B cell (primary cell): ENCODE data around the gene RABL2B. TPM values are rescaled to one million over a fixed set of nuclear protein-coding genes. Genes with fewer than 3 reads are reported as not detected.

Experiments used
- ATAC-seq: fragments of 200-7000 bp; cut with Tn5 transposase; one replicate; pipeline ENCODE4 v1.10.0; 2021; ENCODE audit warnings: low read depth, mild to moderate bottlenecking, moderate number of reproducible peaks, moderate library complexity
- CTCF ChIA-PET: fragments of 350-600 bp; sonication (Branson Sonifier 250); formaldehyde crosslinking; loops from one replicate; lab custom pipeline; 2021; ENCODE audit warnings: antibody characterized with exemption, inconsistent platforms; lab: Charles Lee
- POLR2A ChIA-PET: fragments of 350-600 bp; sonication (Branson Sonifier 250); formaldehyde crosslinking; loops from one replicate; lab custom pipeline; 2021; ENCODE audit warnings: antibody characterized with exemption; lab: Charles Lee
- DNase-seq: peaks from one replicate; pipeline ENCODE4 v3.0.0; 2013
- H2AFZ ChIP-seq: 2 replicates; pipeline ENCODE4 v1.6.1; 2012; ENCODE audit warnings: mild to moderate bottlenecking, low read depth, low read length; ENCODE audit not compliant: insufficient read depth, poor library complexity, severe bottlenecking
- H3K27ac ChIP-seq, 2 donors: 1 replicate in 1 of 2; 2 replicates in 1 of 2; pipeline ENCODE4 v1.5.1; 2012 to 2013; ENCODE audit warnings: low read length in 2 of 2, mild to moderate bottlenecking in 2 of 2, moderate library complexity in 1 of 2
- H3K27me3 ChIP-seq, 4 experiments: fragments of 200-600 bp in 1 of 4; sonication (generic) in 1 of 4; replicated peaks in 1 of 4; 1 replicate in 2 of 4; 2 replicates in 2 of 4; pipeline versions ENCODE4 v1.6.1 to v1.7.0; 2013 to 2016; ENCODE audit warnings: low read length in 3 of 4, mild to moderate bottlenecking in 2 of 4, mixed read lengths in 1 of 4, moderate library complexity in 1 of 4; ENCODE audit not compliant: insufficient read depth in 4 of 4, control insufficient read depth in 3 of 4; ENCODE audit errors: control extremely low read depth in 1 of 4
- H3K36me3 ChIP-seq, 2 experiments: replicated peaks in 1 of 2; 1 replicate in 1 of 2; 2 replicates in 1 of 2; pipeline versions ENCODE4 v1.6.1 to v1.7.1; 2013; ENCODE audit warnings: low read length in 1 of 2; ENCODE audit not compliant: insufficient read depth in 2 of 2, control insufficient read depth in 1 of 2; ENCODE audit errors: control extremely low read depth in 1 of 2, extremely low read depth in 1 of 2
- H3K4me1 ChIP-seq, 2 donors: fragments of 200-600 bp in 1 of 2; sonication (generic) in 1 of 2; 1 replicate in 1 of 2; 2 replicates in 1 of 2; pipeline versions ENCODE4 v1.5.1 to v1.6.1; 2013 to 2017; ENCODE audit warnings: low read length in 2 of 2; ENCODE audit not compliant: control insufficient read depth in 2 of 2, insufficient read depth in 2 of 2
- H3K4me2 ChIP-seq: replicated peaks from 2 replicates; pipeline ENCODE3; 2012; ENCODE audit warnings: mild to moderate bottlenecking, low read depth, low read length; ENCODE audit not compliant: poor library complexity, severe bottlenecking
- H3K4me3 ChIP-seq, 5 experiments: fragments of 200-600 bp in 1 of 5; sonication (generic) in 1 of 5; 1 replicate in 3 of 5; 2 replicates in 2 of 5; pipeline versions ENCODE4 v1.5.1 to v1.7.0; 2011 to 2016; ENCODE audit warnings: low read length in 4 of 5, mild to moderate bottlenecking in 4 of 5, low read depth in 2 of 5, control low read depth in 1 of 5, moderate library complexity in 1 of 5; ENCODE audit not compliant: insufficient read depth in 1 of 5; ENCODE audit errors: control extremely low read depth in 1 of 5, extremely low read depth in 1 of 5
- H3K79me2 ChIP-seq: fragments of 200-600 bp; sonication (generic); one replicate; pipeline ENCODE4 v1.6.0; 2016; ENCODE audit warnings: low read length; ENCODE audit not compliant: control insufficient read depth, insufficient read depth
- H3K9ac ChIP-seq: fragments of 200-600 bp; sonication (generic); 2 replicates; pipeline ENCODE4 v1.6.1; 2017; ENCODE audit warnings: mild to moderate bottlenecking, low read length, moderate library complexity
- H3K9me3 ChIP-seq, 3 donors: one replicate each; pipeline versions ENCODE4 v1.6.1 to v1.7.1; 2013; ENCODE audit warnings: low read length in 2 of 3; ENCODE audit not compliant: control insufficient read depth in 2 of 3, insufficient read depth in 1 of 3; ENCODE audit errors: control extremely low read depth in 1 of 3
- H4K20me1 ChIP-seq: 2 replicates; pipeline ENCODE4 v1.6.0; 2012; ENCODE audit warnings: mild to moderate bottlenecking, low read length; ENCODE audit not compliant: insufficient read depth, control insufficient read depth, poor library complexity, severe bottlenecking
- H3K27ac Mint-ChIP-seq: one replicate; pipeline ENCODE4 v1.8.0; 2021; ENCODE audit warnings: mixed read lengths
- H3K27me3 Mint-ChIP-seq: one replicate; pipeline ENCODE4 v1.8.0; 2021; ENCODE audit warnings: mixed read lengths
- H3K4me1 Mint-ChIP-seq: one replicate; pipeline ENCODE4 v1.8.0; 2021; ENCODE audit warnings: mixed read lengths
- H3K4me3 Mint-ChIP-seq: one replicate; pipeline ENCODE4 v1.8.0; 2021; ENCODE audit warnings: mixed read lengths
- H3K9me3 Mint-ChIP-seq: one replicate; pipeline ENCODE4 v1.8.0; 2022; ENCODE audit warnings: mixed read lengths; ENCODE audit not compliant: insufficient read depth
- CTCF ChIP-seq: fragments of 200-600 bp; IDR thresholded peaks from one replicate; pipeline ENCODE4 v1.8.0; 2022; ENCODE audit warnings: antibody characterized with exemption, mild to moderate bottlenecking
- EZH2 ChIP-seq: IDR thresholded peaks from 2 replicates; pipeline ENCODE4 v1.6.1; 2012; ENCODE audit warnings: borderline replicate concordance, low read depth, mild to moderate bottlenecking, moderate library complexity, low read length; ENCODE audit not compliant: insufficient read depth, poor library complexity, severe bottlenecking
- WGBS: methylation state at CpG from one replicate; pipeline ENCODE4 v1.1.5; 2013; ENCODE audit warnings: missing lambda C conversion rate; ENCODE audit not compliant: insufficient coverage; 5-methylcytosine and 5-hydroxymethylcytosine counted together
- intact Hi-C: fragments of 100-400 bp; cut with micrococcal nuclease; formaldehyde crosslinking; loops from one replicate; pipeline ENCODE4 v1.10.0; 2022
- polyA plus RNA-seq: library from polyadenylated mRNA; depleted of rRNA; stranded (reverse); fragments of >200 nt; gene quantifications from 2 replicates; pipeline ENCODE4 v1.2.3, GENCODE V29; 2012
- total RNA-seq, 2 donors: library from RNA; stranded (reverse); fragments of 120-200 nt in 1 of 2; gene quantifications; 1 replicate in 1 of 2; 2 replicates in 1 of 2; pipeline versions ENCODE4 v1.2.3 to v1.2.4, GENCODE V29; 2013 to 2022

RABL2B gene
- total and polyA plus RNA-seq, 2 donors (not counting 1 experiment from before 2014, with no cell fraction given), result 93.1 to 99.0 TPM

- Histone ChIP-seq H3K27me3 (no peaks in the 10 kb centered on the region), H3K9ac (no peak overlapping the region), H3K27ac (no peak overlapping the region), H3K4me2 (no peak overlapping the region), H4K20me1 (no peaks in the 10 kb centered on the region), H3K4me1 (no peaks in the 10 kb centered on the region), H3K9me3 (no peaks in the 10 kb centered on the region), H3K79me2 (no peaks in the 10 kb centered on the region), H3K36me3 (no peaks in the 10 kb centered on the region), H2AFZ (no peak overlapping the region), H3K4me3 (no peak overlapping the region)
- TF ChIP-seq CTCF (no peak), EZH2 (no peak)
- intact Hi-C loops, result no loop called here
- ChIA-PET CTCF (no interaction called here), POLR2A (no interaction called here)
- no peaks in the 10 kb centered on the region for H3K4me1 Mint-ChIP-seq
- no peak overlapping the region for H3K27ac Mint-ChIP-seq
- WGBS, result 92% methylated on average over 17 of the region's 17 CpGs
- DNase-seq (no peak), ATAC-seq (no peak)
- H3K4me3 Mint-ChIP-seq, result no peak overlapping the region
- H3K27me3 Mint-ChIP-seq, result peaks cover 22% of the 10 kb centered on the region
- no peaks in the 10 kb centered on the region for H3K9me3 Mint-ChIP-seq
Observed at GRCh38 chr22:50739279-50739691, 44.2 kb downstream of the RABL2B start.

- Histone ChIP-seq H4K20me1 (no peaks in the 10 kb centered on the region), H3K9ac (no peak overlapping the region), H3K9me3 (no peaks in the 10 kb centered on the region), H3K27ac (no peak overlapping the region), H3K4me3 (no peak overlapping the region), H2AFZ (no peak overlapping the region), H3K4me2 (no peak overlapping the region), H3K4me1 (no peaks in the 10 kb centered on the region), H3K79me2 (no peaks in the 10 kb centered on the region), H3K27me3 (no peaks in the 10 kb centered on the region), H3K36me3 (no peaks in the 10 kb centered on the region)
- ChIA-PET CTCF (no interaction called here), POLR2A (no interaction called here)
- H3K4me3 Mint-ChIP-seq, result no peak overlapping the region
- no peaks in the 10 kb centered on the region for H3K4me1 Mint-ChIP-seq
- no peak for TF ChIP-seq CTCF
- no peak for TF ChIP-seq EZH2
- WGBS, result 86% methylated on average over 10 of the region's 10 CpGs
- no peak overlapping the region for H3K27ac Mint-ChIP-seq
- no peak for DNase-seq
- intact Hi-C loops, result no loop called here
- H3K9me3 Mint-ChIP-seq, result no peaks in the 10 kb centered on the region
- H3K27me3 Mint-ChIP-seq, result peaks cover 22% of the 10 kb centered on the region
- ATAC-seq, result no peak
Observed at GRCh38 chr22:50738649-50739227, 44.7 kb downstream of the RABL2B start.
